Measurements from ENCODE around the gene SMIM45.
"Not testable (repeated sequence)": the region's sequence is repeated elsewhere in the genome, so short reads cannot be mapped to it uniquely, and the experiment has no call there.

SMIM45 gene

GRCh38 chr22:41947424-41948080 is 4.4 kb upstream of the SMIM45 start:
- peak overlapping the region in 2 of 4 donors; percentile 42 to 60 for H3K27ac ChIP-seq
- no peaks in the 10 kb centered on the region for H3K27me3 ChIP-seq
- peaks cover 0 to 14% (median 7%) of the 10 kb centered on the region in 4 donors for H3K4me1 ChIP-seq
- no peaks in the 10 kb centered on the region for H3K9me3 ChIP-seq
- 73 to 77% methylated on average over 21 of the region's 21 CpGs for WGBS, 2 donors
- no peak for TF ChIP-seq EP300 (IDR thresholded peaks at IDR 0.05)
- no peak for TF ChIP-seq POLR2A (IDR thresholded peaks at IDR 0.05)
- no peak for TF ChIP-seq CTCF (IDR thresholded peaks at IDR 0.05)
- peak overlapping the region in 3 of 4 donors; percentile 57 to 64 (median 61) for H3K4me3 ChIP-seq
- DNase-seq (ENCODE audit: low spot score in 2 of 2): no peak
- H3K36me3 ChIP-seq: no peaks in the 10 kb centered on the region

- Histone ChIP-seq H3K4me1 (peaks cover 0 to 14% (median 7%) of the 10 kb centered on the region in 4 donors), H3K27ac (no peak overlapping the region), H3K36me3 (no peaks in the 10 kb centered on the region), H3K9me3 (no peaks in the 10 kb centered on the region), H3K4me3 (no peak overlapping the region), H3K27me3 (no peaks in the 10 kb centered on the region)
- 54 to 61% methylated on average over 2 of the region's 2 CpGs for WGBS, 2 donors
- no peak for TF ChIP-seq POLR2A (IDR thresholded peaks at IDR 0.05)
- TF ChIP-seq CTCF (IDR thresholded peaks at IDR 0.05): no peak
- TF ChIP-seq EP300 (IDR thresholded peaks at IDR 0.05): no peak
- DNase-seq (ENCODE audit: low spot score in 2 of 2): no peak
Observed at GRCh38 chr22:41948142-41948541, 3.8 kb upstream of the SMIM45 start.

GRCh38 chr22:41948928-41949296 is 3.0 kb upstream of the SMIM45 start:
- not testable (repeated sequence) for H3K36me3 ChIP-seq; H3K4me3 ChIP-seq; H3K27ac ChIP-seq; H3K9me3 ChIP-seq; H3K27me3 ChIP-seq; DNase-seq (ENCODE audit: low spot score in 2 of 2)
- peaks cover 0 to 14% (median 7%) of the 10 kb centered on the region in 4 donors for H3K4me1 ChIP-seq
- 90% methylated on average over 8 of the region's 8 CpGs for WGBS, 2 donors

GRCh38 chr22:41949297-41949965 is 2.5 kb upstream of the SMIM45 start:
- Histone ChIP-seq H3K27me3 (no peaks in the 10 kb centered on the region), H3K4me1 (peaks cover 0 to 14% (median 7%) of the 10 kb centered on the region in 4 donors), H3K4me3 (no peak overlapping the region), H3K27ac (no peak overlapping the region), H3K36me3 (no peaks in the 10 kb centered on the region), H3K9me3 (no peaks in the 10 kb centered on the region)
- DNase-seq (ENCODE audit: low spot score in 2 of 2): no peak
- 86% methylated on average over 7 of the region's 7 CpGs for WGBS, 2 donors
- TF ChIP-seq POLR2A (IDR thresholded peaks at IDR 0.05) (no peak), EP300 (IDR thresholded peaks at IDR 0.05) (no peak), CTCF (IDR thresholded peaks at IDR 0.05) (no peak)

GRCh38 chr22:41952713-41953112 is 763 bp downstream of the SMIM45 start:
- Histone ChIP-seq H3K9me3 (no peaks in the 10 kb centered on the region), H3K4me1 (peaks cover 0 to 6% (median 2%) of the 10 kb centered on the region in 4 donors), H3K27me3 (no peaks in the 10 kb centered on the region), H3K36me3 (no peaks in the 10 kb centered on the region), H3K27ac (no peak overlapping the region), H3K4me3 (no peak overlapping the region)
- 91 to 100% methylated on average over 2 of the region's 2 CpGs for WGBS, 2 donors
- DNase-seq (ENCODE audit: low spot score in 2 of 2): no peak
- TF ChIP-seq CTCF (IDR thresholded peaks at IDR 0.05): no peak
- TF ChIP-seq POLR2A (IDR thresholded peaks at IDR 0.05): no peak
- TF ChIP-seq EP300 (IDR thresholded peaks at IDR 0.05): no peak
